GM06990 (cell line): ENCODE measurements around the gene PLK4.
"Not testable (repeated sequence)": the region's sequence is repeated elsewhere in the genome, so short reads cannot be mapped to it uniquely, and the experiment has no call there.

Experiments
- DNase-seq: peaks from one replicate; pipeline ENCODE4 v3.0.0-alpha.2; 2011; ENCODE audit not compliant: insufficient read length; ENCODE audit errors: extremely low read depth
- H3K27me3 ChIP-seq: replicated peaks from 2 replicates; pipeline ENCODE4 v1.6.0; 2011; ENCODE audit warnings: low read length; ENCODE audit not compliant: control insufficient read depth, insufficient read depth
- H3K36me3 ChIP-seq: 2 replicates; pipeline ENCODE4 v1.5.1; 2011; ENCODE audit warnings: low read length; ENCODE audit not compliant: control insufficient read depth, insufficient read depth
- H3K4me3 ChIP-seq: replicated peaks from 2 replicates; pipeline ENCODE4 v1.5.1; 2011; ENCODE audit warnings: low read depth, mild to moderate bottlenecking, control low read depth, low read length
- TF ChIP-seq, protein P1 (sequence below): IDR thresholded peaks from 2 replicates; pipeline ENCODE4 v1.5.1; 2011; ENCODE audit warnings: low read length, control low read depth, mild to moderate bottlenecking, inconsistent platforms; ENCODE audit not compliant: insufficient read depth, poor library complexity, severe bottlenecking

Gene PLK4

DNA sequence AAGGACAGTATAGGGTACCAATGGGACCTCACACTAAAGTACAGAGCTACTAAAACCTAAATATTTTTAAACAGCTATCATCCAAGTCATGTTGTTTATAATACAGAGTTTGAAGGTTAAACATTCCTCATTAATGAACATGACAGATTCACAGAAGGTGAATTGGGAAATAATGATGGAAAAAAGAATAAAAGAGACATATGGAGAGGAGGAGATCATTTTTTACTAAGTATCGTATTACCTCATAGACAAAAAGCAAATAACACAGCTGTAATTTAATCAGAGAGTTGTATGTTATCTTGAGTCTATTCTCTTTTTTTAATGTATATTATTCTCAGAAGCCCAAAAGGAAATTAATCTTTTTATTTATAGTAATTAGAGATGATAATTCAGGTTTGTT, 7.9 kb downstream of the PLK4 start:
- no peak overlapping the region for H3K4me3 ChIP-seq
- no peak for DNase-seq
- peaks cover under 1% of the 10 kb centered on the region; the same call in 1 of the 2 replicates for H3K36me3 ChIP-seq
- H3K27me3 ChIP-seq = no peaks in the 10 kb centered on the region
- TF ChIP-seq, protein P1, sequence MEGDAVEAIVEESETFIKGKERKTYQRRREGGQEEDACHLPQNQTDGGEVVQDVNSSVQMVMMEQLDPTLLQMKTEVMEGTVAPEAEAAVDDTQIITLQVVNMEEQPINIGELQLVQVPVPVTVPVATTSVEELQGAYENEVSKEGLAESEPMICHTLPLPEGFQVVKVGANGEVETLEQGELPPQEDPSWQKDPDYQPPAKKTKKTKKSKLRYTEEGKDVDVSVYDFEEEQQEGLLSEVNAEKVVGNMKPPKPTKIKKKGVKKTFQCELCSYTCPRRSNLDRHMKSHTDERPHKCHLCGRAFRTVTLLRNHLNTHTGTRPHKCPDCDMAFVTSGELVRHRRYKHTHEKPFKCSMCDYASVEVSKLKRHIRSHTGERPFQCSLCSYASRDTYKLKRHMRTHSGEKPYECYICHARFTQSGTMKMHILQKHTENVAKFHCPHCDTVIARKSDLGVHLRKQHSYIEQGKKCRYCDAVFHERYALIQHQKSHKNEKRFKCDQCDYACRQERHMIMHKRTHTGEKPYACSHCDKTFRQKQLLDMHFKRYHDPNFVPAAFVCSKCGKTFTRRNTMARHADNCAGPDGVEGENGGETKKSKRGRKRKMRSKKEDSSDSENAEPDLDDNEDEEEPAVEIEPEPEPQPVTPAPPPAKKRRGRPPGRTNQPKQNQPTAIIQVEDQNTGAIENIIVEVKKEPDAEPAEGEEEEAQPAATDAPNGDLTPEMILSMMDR = no peak

DNA sequence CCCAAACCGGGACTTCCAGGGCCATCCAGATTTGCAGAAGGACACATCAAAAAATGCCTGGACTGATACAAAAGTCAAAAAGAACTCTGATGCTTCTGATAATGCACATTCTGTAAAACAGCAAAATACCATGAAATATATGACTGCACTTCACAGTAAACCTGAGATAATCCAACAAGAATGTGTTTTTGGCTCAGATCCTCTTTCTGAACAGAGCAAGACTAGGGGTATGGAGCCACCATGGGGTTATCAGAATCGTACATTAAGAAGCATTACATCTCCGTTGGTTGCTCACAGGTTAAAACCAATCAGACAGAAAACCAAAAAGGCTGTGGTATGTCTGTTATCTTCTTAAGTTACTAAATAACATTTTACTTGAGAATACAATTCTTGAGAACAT, 9.2 kb downstream of the PLK4 start:
- Histone ChIP-seq H3K4me3 (no peak overlapping the region), H3K27me3 (no peaks in the 10 kb centered on the region), H3K36me3 (peaks cover 4% of the 10 kb centered on the region)
- no peak for DNase-seq
- TF ChIP-seq, protein P1 = no peak

- Histone ChIP-seq H3K4me3 (no peak overlapping the region), H3K36me3 (peaks cover 4% of the 10 kb centered on the region), H3K27me3 (no peaks in the 10 kb centered on the region)
- TF ChIP-seq, protein P1 = no peak
- DNase-seq = no peak
Observed at GRCh38 chr4:127896069-127896468, 15.4 kb downstream of the PLK4 start.

DNA sequence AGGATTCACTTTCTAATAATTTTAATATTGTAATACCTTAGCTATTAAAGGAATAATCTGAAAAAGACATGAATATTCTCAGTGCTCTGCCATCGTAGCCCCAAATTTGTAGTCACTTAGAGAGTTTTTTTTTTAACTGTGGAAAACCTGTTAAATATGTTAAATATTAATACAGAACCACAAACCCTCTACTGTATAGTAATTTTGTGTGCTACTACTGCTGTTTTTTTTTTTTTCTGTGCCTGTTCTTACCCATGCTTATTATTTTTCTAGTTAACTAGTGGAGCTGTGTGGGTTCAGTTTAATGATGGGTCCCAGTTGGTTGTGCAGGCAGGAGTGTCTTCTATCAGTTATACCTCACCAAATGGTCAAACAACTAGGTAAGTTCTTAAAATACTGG, 15.8 kb downstream of the PLK4 start:
- Histone ChIP-seq H3K27me3 (no peaks in the 10 kb centered on the region), H3K36me3 (peaks cover 4% of the 10 kb centered on the region), H3K4me3 (no peak overlapping the region)
- TF ChIP-seq, protein P1 = no peak
- DNase-seq = no peak

GRCh38 chr4:127899682-127900081, 19.0 kb downstream of the PLK4 start:
- not testable (repeated sequence) for H3K27me3 ChIP-seq, H3K36me3 ChIP-seq

DNA sequence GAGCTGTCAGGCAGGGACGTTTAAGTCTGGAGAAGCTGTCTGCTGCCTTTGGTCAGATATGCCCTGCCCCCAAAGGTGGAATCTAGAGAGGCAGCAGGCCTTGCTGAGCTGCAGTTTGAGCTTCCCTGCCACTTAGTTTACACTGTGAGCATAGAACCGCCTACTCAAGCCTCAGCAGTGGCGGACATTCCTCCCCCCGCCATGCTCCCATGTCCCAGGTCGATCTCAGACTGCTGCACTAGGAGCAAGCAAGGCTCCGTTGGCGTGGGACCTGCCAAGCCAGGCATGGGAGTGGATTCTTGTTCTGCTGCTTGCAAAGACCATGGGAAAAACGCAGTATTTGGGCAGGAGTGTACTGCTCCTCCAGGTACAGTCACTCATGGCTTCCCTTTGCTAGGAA, 24.3 kb downstream of the PLK4 start:
- DNase-seq = no peak
- Histone ChIP-seq H3K27me3 (no peaks in the 10 kb centered on the region), H3K4me3 (no peak overlapping the region), H3K36me3 (no peaks in the 10 kb centered on the region)
- TF ChIP-seq, protein P1 = no peak

More at GRCh38 chr4:127899682-127900081, 19.0 kb downstream of the PLK4 start:
- DNase-seq, H3K4me3 ChIP-seq: not testable (repeated sequence)
